ENCODE results near the gene B3GALT6.

Gene B3GALT6

DNA sequence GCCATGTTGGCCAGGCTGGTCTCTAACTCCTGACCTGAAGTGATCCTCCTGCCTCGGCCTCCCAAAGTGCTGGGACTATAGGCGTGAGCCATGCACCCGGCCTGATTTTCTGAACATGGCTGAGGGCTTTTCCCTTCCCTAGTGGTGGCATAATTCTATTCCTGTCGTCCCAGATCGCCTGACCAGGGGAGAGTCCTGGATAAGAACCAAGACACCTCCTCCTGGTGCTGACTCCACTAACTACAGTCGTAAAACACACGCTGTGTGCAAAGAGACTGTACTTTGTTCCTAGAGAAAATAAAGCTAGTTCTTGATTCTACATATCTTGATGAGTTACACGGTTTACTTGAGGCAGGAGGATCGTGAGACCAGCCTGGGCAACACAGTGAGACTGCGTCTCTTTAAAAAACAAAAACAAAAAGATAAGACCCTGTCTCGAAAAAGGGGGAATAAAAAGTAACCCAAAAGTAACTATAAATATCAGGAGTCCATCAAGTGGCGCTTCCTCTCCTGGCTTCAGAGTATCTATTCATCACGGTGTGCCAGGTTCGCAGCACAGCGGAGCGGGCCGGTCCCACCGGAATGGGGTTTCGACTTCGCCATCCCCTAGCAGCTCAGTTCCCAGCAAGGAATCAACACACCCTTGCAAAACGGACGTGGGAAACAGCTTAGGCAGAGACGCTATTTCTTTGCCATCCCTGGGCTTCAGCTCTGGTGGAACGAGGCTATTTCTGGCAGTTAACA, 1.2 kb upstream of the B3GALT6 start:
- TF ChIP-seq, protein P1, sequence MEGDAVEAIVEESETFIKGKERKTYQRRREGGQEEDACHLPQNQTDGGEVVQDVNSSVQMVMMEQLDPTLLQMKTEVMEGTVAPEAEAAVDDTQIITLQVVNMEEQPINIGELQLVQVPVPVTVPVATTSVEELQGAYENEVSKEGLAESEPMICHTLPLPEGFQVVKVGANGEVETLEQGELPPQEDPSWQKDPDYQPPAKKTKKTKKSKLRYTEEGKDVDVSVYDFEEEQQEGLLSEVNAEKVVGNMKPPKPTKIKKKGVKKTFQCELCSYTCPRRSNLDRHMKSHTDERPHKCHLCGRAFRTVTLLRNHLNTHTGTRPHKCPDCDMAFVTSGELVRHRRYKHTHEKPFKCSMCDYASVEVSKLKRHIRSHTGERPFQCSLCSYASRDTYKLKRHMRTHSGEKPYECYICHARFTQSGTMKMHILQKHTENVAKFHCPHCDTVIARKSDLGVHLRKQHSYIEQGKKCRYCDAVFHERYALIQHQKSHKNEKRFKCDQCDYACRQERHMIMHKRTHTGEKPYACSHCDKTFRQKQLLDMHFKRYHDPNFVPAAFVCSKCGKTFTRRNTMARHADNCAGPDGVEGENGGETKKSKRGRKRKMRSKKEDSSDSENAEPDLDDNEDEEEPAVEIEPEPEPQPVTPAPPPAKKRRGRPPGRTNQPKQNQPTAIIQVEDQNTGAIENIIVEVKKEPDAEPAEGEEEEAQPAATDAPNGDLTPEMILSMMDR (IDR thresholded peaks at IDR 0.05; ENCODE audit: low read depth, low read length, missing control alignments): peak; percentile 16
- DNase-seq (ENCODE audit: low read depth): no peak
- H3K4me3 ChIP-seq (ENCODE audit: low read depth, low read length): peak overlapping the region; percentile 91

DNA sequence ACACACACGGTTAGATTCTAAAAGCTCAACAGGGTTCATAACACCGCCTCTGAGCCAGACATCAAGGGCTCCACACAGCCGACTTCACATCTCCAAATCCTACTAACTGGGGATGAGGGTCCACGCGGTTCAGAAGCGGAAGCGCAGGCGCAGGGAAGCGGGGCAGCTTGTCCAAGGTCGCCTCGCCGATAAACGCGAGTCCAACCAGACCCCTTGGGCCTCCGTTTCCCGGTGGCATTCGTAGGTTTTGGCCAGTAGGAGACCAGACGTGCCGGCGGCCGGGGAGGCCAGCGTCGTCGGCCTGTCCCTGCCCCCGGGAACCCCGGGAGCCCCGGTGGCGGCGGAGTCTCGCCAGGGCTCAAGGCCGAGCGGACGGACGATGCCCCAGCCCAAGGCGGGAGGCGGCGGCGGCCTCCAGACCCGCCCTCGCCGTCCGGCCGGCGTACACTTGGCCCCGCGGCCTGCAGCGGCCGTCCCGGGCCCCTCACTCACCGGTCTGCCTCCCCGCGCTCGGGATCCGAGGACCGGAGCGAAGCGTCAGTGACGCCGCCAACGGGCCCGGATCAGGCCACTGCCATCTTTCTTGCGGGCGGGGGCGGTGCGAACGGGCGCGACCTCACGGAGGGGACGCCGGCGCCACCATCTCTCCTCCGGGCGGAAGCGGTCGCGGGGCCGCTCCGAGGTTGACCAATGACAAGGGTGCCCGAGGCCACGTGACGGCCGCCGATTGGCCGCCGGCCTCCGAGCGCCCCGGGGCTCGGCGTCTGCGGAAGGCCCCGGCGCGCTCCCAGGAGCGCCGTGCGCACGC, 433 bp upstream of the B3GALT6 start, which contains the start of gene SDF4:
TSS of gene SDF4 (minus strand) at position 602 of the 808 bp plus-strand sequence. CDS start 3,229 bp downstream, outside the sequence.
- peak within 1 kb of the TSS; percentile 91 for H3K4me3 ChIP-seq (ENCODE audit: low read depth, low read length)
- DNase-seq (ENCODE audit: low read depth): peak; percentile 81
- TF ChIP-seq, protein P1 (IDR thresholded peaks at IDR 0.05; ENCODE audit: low read depth, low read length, missing control alignments): no peak

DNA sequence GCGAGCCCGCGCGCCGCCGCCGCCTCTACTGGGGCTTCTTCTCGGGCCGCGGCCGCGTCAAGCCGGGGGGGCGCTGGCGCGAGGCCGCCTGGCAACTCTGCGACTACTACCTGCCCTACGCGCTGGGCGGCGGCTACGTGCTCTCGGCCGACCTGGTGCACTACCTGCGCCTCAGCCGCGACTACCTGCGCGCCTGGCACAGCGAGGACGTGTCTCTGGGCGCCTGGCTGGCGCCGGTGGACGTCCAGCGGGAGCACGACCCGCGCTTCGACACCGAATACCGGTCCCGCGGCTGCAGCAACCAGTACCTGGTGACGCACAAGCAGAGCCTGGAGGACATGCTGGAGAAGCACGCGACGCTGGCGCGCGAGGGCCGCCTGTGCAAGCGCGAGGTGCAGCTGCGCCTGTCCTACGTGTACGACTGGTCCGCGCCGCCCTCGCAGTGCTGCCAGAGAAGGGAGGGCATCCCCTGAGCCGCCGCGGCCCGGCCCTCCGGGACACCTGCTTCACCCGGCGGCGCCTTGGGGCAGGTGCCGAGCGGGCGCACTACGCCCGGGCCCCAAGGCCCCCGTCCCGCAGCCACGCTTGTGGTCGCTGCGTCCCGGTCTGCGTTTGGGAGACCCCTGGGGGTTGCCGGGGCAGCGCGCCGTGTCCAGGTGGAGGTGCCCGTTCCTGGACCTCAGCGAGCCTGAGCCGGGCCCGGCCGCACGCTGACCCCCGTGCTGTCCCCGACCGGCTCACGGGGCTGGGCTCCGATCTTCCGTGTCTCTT, 944 bp downstream of the B3GALT6 start:
- no peak overlapping the region for H3K4me3 ChIP-seq (ENCODE audit: low read depth, low read length)
- no peak for DNase-seq (ENCODE audit: low read depth)

DNA sequence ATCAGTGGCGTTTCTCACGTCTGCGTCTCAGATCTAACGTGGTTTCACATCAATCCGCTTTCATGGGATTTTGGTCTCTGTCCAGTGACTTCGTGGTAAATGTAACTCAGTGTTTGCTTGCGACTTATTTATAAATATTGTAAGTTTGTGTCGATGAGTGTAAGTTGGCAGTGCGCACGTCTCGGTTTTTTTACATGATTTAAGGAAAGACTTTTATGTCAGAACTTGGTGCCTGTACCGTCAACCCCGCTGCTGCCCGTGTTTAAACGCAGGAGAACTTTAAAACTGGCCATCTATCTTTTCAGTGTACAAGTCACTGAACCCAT, 1.5 kb downstream of the B3GALT6 start:
- TF ChIP-seq, protein P1 (IDR thresholded peaks at IDR 0.05; ENCODE audit: low read depth, low read length, missing control alignments): no peak
- H3K4me3 ChIP-seq (ENCODE audit: low read depth, low read length): no peak overlapping the region
- DNase-seq (ENCODE audit: low read depth): no peak

More for the DNA sequence above, 944 bp downstream of the B3GALT6 start:
- TF ChIP-seq, protein P1 (IDR thresholded peaks at IDR 0.05; ENCODE audit: low read depth, low read length, missing control alignments): no peak

DNA sequence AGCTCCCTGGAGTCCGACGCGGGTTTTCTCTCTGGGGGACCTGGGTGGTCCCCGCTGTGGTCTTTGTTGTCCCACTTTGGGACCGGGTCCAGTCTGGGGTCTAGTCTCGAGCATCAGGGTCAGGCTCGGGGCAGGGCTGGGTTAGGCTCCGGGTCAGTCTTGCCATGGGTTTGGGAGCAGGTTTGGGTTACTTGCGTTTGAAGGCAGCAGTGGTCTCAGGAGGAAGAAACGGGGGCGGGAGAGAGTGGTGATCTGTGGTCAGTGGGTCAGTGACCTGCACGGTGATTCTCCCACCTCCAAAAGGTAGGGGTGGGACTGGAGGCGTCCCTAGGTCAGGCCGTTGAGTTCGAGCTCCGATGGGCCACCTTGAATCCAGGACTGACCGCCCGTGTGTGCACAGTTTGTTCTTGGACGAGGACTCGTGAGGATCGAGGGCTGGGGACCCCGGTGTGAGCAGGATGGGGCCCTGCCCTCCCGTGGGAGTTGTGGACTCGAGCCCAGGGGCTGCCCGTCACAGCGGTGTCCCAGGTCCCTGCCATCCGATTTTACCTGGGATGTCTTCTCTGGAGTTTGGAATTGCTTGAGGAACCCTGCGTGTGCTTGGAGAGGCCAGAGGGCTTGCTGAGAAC, 2.3 kb downstream of the B3GALT6 start:
- no peak for DNase-seq (ENCODE audit: low read depth)
- TF ChIP-seq, protein P1 (IDR thresholded peaks at IDR 0.05; ENCODE audit: low read depth, low read length, missing control alignments): no peak
- no peak overlapping the region for H3K4me3 ChIP-seq (ENCODE audit: low read depth, low read length)

DNA sequence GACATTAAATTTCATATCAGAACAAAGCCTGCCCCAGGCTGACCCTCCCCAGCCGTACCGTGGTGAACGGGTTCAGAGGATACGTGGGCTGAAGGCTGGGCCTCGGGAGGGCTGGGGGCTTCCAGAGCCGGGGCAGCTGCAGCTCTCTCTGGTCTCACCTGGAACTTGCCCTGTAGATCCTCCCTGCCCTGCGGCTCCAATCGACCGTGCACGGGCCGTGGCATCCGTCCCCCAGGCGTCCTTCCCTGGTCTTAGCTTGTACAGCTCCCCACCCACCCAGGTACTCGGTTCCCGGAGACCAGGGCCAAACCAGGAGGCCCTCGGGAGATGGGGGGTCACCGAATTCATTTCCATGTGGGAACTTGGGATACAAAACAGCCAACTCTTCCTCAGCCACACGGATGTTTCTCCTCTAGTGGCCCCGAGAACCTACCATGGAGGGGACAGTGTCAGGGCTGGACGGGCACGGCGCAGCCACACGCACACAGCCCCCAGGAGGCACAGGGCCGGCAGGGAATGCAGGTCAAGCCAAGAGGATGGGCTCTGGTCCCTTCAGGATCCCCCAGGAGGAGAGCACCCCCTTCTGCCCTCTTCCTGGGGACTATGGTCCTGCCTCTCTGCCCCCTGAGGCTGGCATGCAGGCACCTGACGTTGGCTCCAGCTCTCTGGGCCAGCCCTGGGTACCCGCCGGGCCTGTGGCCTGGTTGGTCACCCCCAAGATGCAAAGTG, 3.1 kb downstream of the B3GALT6 start:
- TF ChIP-seq, protein P1 (IDR thresholded peaks at IDR 0.05; ENCODE audit: low read depth, low read length, missing control alignments): no peak
- no peak for DNase-seq (ENCODE audit: low read depth)
- no peak overlapping the region for H3K4me3 ChIP-seq (ENCODE audit: low read depth, low read length)

Data from GM12864 (cell line).